Skeletal muscle satellite cell (primary cell): Measurements from ENCODE around the gene CARS2.

ENCODE experiments used
- H3K27me3 ChIP-seq: 2 replicates; pipeline ENCODE4 v1.7.0; 2013; ENCODE audit warnings: low read length; ENCODE audit not compliant: control insufficient read depth, insufficient read depth
- H3K36me3 ChIP-seq: 2 replicates; pipeline ENCODE4 v1.7.0; 2013; ENCODE audit warnings: mild to moderate bottlenecking, control low read depth, low read length; ENCODE audit not compliant: insufficient read depth
- H3K4me1 ChIP-seq: 2 replicates; pipeline ENCODE4 v1.7.0; 2013; ENCODE audit warnings: low read length; ENCODE audit not compliant: control insufficient read depth, insufficient read depth
- H3K4me2 ChIP-seq: 2 replicates; pipeline ENCODE4 v1.7.0; 2013; ENCODE audit warnings: mild to moderate bottlenecking, low read length
- H3K4me3 ChIP-seq: 2 replicates; pipeline ENCODE4 v1.7.0; 2013; ENCODE audit warnings: low read length
- H3K9ac ChIP-seq: 2 replicates; pipeline ENCODE4 v1.7.0; 2013; ENCODE audit warnings: mild to moderate bottlenecking, low read depth, low read length, moderate library complexity
- H3K9me3 ChIP-seq: replicated peaks from 2 replicates; pipeline ENCODE4 v1.7.0; 2013; ENCODE audit warnings: mild to moderate bottlenecking, control low read depth, low read length

The CARS2 gene

GRCh38 chr13:110648146-110648819 lies 57.6 kb downstream of the CARS2 start:
- H3K36me3 ChIP-seq = peaks cover 37% of the 10 kb centered on the region
- H3K9ac ChIP-seq = no peak overlapping the region
- H3K4me3 ChIP-seq = no peak overlapping the region
- H3K27me3 ChIP-seq = no peaks in the 10 kb centered on the region
- H3K4me2 ChIP-seq = no peak overlapping the region
- H3K4me1 ChIP-seq = peaks cover 14% of the 10 kb centered on the region
- H3K9me3 ChIP-seq = no peaks in the 10 kb centered on the region

- Histone ChIP-seq H3K4me1 (peaks cover 14% of the 10 kb centered on the region), H3K4me3 (no peak overlapping the region), H3K9ac (no peak overlapping the region), H3K9me3 (no peaks in the 10 kb centered on the region), H3K4me2 (no peak overlapping the region), H3K36me3 (peaks cover 38% of the 10 kb centered on the region), H3K27me3 (no peaks in the 10 kb centered on the region)
These were observed 58.6 kb downstream of the CARS2 start for GRCh38 chr13:110647365-110647737.

- H3K4me3 ChIP-seq = no peak overlapping the region
- peaks cover 14% of the 10 kb centered on the region for H3K4me1 ChIP-seq
- no peak overlapping the region for H3K4me2 ChIP-seq
- no peaks in the 10 kb centered on the region for H3K9me3 ChIP-seq
- no peak overlapping the region for H3K9ac ChIP-seq
- H3K36me3 ChIP-seq = peaks cover 37% of the 10 kb centered on the region
- H3K27me3 ChIP-seq = no peaks in the 10 kb centered on the region
These were observed 59.2 kb downstream of the CARS2 start for GRCh38 chr13:110646442-110647364.

GRCh38 chr13:110645750-110646149 lies 60.2 kb downstream of the CARS2 start:
- no peaks in the 10 kb centered on the region for H3K27me3 ChIP-seq
- no peak overlapping the region for H3K9ac ChIP-seq
- peaks cover 41% of the 10 kb centered on the region for H3K36me3 ChIP-seq
- no peaks in the 10 kb centered on the region for H3K9me3 ChIP-seq
- no peak overlapping the region for H3K4me3 ChIP-seq
- H3K4me1 ChIP-seq = peaks cover 14% of the 10 kb centered on the region
- no peak overlapping the region for H3K4me2 ChIP-seq

GRCh38 chr13:110644892-110645521 lies 60.9 kb downstream of the CARS2 start:
- Histone ChIP-seq H3K4me1 (peaks cover 16% of the 10 kb centered on the region), H3K4me2 (peak overlapping the region; percentile 32), H3K36me3 (peaks cover 43% of the 10 kb centered on the region), H3K27me3 (no peaks in the 10 kb centered on the region), H3K4me3 (no peak overlapping the region), H3K9me3 (no peaks in the 10 kb centered on the region), H3K9ac (no peak overlapping the region)

GRCh38 chr13:110643768-110644421 lies 62.0 kb downstream of the CARS2 start:
- Histone ChIP-seq H3K4me3 (no peak overlapping the region), H3K36me3 (peaks cover 54% of the 10 kb centered on the region), H3K9ac (no peak overlapping the region), H3K9me3 (no peaks in the 10 kb centered on the region), H3K4me1 (peaks cover 16% of the 10 kb centered on the region), H3K4me2 (no peak overlapping the region), H3K27me3 (no peaks in the 10 kb centered on the region)

GRCh38 chr13:110643324-110643723 lies 62.6 kb downstream of the CARS2 start:
- no peaks in the 10 kb centered on the region for H3K27me3 ChIP-seq
- peaks cover 60% of the 10 kb centered on the region for H3K36me3 ChIP-seq
- no peaks in the 10 kb centered on the region for H3K9me3 ChIP-seq
- H3K4me2 ChIP-seq = no peak overlapping the region
- H3K9ac ChIP-seq = no peak overlapping the region
- peaks cover 16% of the 10 kb centered on the region for H3K4me1 ChIP-seq
- H3K4me3 ChIP-seq = no peak overlapping the region

GRCh38 chr13:110642291-110642981 lies 63.5 kb downstream of the CARS2 start:
- no peaks in the 10 kb centered on the region for H3K27me3 ChIP-seq
- H3K4me3 ChIP-seq = no peak overlapping the region
- H3K36me3 ChIP-seq = peaks cover 67% of the 10 kb centered on the region
- peaks cover 16% of the 10 kb centered on the region for H3K4me1 ChIP-seq
- no peak overlapping the region for H3K4me2 ChIP-seq
- H3K9me3 ChIP-seq = no peaks in the 10 kb centered on the region
- H3K9ac ChIP-seq = no peak overlapping the region

GRCh38 chr13:110641055-110642015 lies 64.6 kb downstream of the CARS2 start:
- no peak overlapping the region for H3K9ac ChIP-seq
- H3K27me3 ChIP-seq = no peaks in the 10 kb centered on the region
- no peak overlapping the region for H3K4me2 ChIP-seq
- no peaks in the 10 kb centered on the region for H3K9me3 ChIP-seq
- peaks cover 16% of the 10 kb centered on the region for H3K4me1 ChIP-seq
- no peak overlapping the region for H3K4me3 ChIP-seq
- H3K36me3 ChIP-seq = peaks cover 78% of the 10 kb centered on the region

GRCh38 chr13:110640591-110641029 lies 65.3 kb downstream of the CARS2 start:
- Histone ChIP-seq H3K4me2 (no peak overlapping the region), H3K4me3 (no peak overlapping the region), H3K36me3 (peaks cover 83% of the 10 kb centered on the region), H3K27me3 (no peaks in the 10 kb centered on the region), H3K4me1 (peaks cover 16% of the 10 kb centered on the region), H3K9ac (no peak overlapping the region), H3K9me3 (no peaks in the 10 kb centered on the region)
